ENCODE results near the gene COTL1.
"Not testable (repeated sequence)": the region's sequence is repeated elsewhere in the genome, so short reads cannot be mapped to it uniquely, and the experiment has no call there.

The COTL1 gene

DNA sequence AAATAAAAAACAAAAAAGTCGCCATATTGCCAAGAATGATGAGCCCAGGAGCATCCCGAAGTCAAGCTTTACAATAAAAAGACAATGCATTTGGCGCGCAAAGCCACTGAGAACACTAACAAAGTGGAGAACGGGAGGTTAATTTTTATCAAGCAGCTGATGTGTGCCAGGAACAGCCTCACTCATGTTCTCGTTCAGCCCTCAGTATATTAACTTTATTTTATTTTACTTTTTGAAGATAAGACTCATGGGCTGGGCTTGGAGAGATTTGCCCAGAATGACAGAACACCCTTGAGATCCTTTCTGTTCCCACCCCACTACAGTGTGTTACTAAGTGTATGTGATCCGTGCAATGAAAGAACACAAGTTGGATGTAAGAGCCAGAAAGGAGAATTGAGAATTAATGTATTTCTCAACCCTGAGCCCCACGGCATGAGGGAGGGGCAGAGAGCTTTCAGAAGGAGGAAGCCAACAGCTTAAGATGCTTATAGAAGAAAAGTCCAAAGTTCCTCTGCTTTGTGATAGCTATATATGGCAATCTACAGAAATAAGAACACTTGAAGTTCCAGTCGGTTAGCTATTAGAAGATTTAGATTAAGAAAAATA is 48.4 kb downstream of the COTL1 start:
- DNase-seq (ENCODE audit: low read depth) = peak; percentile 62

DNA sequence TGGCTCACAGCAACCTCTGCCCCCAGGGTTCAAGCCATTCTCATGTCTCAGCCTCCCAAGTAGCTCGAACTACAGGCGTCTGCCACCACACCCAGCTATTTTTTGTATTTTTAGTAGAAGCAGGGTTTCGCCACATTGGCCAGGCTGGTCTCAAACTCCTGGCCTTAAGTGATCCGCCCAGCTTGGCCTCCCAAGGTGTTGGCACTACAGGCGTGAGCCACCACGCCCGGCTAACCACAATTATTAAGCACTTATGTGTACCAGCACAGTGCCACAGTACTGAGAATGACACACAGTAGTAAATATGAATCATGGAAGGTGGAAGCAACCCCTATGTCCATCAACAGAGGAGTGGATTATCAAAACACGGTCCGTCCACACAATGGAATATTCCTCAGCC is 49.8 kb downstream of the COTL1 start:
- no peak for DNase-seq (ENCODE audit: low read depth)

DNA sequence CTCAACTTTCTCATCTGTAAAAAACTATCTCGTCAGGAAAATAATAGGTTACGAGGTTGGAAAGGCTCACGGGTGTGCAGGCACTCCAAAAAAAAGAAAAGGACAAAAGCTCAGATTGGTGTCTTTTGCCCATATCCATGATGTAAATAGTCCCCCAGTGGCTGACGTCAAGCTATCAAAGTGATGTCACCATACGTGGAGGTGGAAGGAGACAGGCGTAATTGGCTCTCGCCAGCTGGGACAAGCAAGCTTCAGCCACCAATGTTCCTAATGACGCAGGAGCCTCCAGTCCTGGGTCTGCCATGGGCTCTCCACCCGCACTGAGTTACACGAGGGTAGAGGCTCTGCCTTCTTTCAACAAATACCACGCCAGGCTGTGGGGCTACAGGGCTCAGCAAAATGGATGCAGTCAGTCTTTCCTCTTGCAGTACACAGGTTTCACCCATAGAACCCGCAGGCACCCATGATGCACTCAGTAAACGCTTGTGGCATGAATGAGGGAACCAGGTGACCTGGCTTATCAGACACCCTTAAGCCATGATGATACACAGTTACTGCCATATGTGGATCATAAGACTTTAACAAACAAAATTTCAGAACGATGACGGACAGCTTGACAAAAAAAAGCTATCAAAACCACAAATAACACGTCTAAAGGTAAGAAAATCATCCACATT is 50.5 kb downstream of the COTL1 start:
- DNase-seq (ENCODE audit: low read depth) = peak; percentile 74

DNA sequence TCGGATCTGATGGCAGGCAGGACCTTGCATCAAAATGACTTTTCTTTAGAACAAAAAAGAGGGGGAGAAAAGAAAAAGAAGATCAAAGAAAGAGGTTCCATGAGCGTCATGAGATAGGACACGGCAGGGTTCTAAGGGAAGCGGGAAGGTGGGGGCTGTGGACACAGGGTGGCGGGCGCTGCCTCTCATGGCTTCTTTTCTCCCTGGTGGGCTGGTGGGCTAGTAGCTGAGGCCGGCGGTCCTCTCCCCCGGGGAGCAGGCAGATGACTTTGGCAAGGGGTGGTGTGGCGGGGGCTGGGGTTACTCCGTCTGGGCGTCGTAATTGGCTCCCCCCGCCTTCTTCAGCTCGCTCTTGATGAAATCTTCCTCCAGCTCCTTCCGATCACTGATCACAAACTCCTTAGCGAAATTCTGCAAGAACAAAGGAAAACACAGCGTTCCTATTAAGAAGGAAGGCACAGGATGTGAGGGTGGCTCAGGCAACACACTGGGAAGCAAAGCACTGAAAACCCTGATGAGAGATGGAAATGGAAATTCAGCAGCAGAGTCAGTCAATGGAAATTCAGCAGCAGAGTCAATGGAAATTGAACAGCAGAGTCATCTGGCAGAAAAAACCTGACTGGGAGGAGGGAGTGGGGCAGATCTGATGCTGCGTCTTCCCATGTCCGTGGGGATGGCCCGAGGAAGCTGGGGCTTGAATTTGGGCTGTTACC is 51.2 kb downstream of the COTL1 start:
- DNase-seq (ENCODE audit: low read depth) = no peak

DNA sequence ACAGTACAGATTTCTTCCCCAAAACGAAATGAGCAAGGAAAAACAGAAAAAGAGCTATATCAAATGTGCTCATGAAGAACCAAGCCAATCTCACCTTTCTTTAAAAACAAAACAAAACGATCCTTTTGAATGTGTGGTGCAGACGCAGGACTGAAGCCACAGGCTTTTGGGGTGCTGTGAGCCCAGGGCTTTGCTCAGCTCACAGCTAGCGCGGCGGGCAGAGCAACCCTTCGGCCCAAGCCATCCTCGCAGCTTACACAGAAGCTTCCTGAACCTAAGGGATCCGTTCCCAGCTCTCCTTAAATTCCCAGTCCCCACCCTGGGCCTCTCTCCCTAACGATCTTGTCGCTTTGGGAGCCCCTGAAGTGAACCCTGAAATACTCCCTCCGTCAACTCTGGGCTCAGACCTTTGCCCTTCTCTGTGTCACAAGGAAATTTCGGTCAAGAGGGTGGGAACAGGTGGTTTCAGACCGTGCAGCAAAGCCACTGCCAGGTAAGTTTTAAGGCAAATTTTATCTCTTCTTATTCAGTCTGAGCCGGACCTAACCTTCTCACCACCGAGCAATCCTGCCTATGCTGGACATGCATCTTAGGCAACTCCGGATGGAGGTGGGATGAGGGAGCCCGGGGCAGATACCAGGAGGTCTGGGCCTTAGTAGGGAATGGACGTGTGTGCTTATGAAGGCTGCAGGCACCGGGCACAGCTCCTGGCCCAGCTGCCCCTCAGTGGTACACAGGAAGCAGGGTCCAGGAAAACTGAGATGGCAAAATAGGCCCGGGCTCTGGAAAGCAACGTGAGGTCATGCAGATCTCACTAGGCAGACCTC is 52.0 kb downstream of the COTL1 start:
- DNase-seq (ENCODE audit: low read depth) = no peak

DNA sequence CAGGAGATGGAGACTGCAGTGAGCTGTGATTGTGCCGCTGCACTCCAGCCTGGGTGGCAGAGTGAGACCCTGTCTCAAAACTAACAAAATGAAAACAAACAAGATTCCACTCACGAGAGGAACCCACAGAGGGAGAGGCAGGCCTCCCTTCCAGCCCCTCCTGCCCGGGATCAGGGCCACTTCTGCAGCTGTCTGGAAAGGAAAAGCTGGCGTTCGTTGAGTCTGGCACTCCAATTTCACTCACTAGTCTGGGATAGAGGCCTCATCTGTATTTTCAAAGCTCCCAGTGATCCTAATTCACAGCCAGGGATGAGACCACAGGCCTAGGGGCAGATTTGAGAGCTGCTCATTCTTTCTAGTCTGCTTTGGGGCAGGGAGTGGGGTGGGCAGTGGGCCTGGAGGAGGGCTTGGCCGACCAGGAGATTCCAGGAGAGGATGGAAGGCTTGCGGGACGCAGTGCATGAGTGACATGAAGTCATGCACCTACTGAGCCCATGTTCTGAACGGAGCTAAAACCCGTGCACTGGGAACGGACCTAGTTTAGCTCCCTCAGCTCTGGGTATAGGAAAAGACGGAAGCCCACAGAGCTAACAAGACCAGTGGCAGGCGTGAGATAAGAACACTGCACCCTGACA is 54.0 kb downstream of the COTL1 start:
- no peak for DNase-seq (ENCODE audit: low read depth)

DNA sequence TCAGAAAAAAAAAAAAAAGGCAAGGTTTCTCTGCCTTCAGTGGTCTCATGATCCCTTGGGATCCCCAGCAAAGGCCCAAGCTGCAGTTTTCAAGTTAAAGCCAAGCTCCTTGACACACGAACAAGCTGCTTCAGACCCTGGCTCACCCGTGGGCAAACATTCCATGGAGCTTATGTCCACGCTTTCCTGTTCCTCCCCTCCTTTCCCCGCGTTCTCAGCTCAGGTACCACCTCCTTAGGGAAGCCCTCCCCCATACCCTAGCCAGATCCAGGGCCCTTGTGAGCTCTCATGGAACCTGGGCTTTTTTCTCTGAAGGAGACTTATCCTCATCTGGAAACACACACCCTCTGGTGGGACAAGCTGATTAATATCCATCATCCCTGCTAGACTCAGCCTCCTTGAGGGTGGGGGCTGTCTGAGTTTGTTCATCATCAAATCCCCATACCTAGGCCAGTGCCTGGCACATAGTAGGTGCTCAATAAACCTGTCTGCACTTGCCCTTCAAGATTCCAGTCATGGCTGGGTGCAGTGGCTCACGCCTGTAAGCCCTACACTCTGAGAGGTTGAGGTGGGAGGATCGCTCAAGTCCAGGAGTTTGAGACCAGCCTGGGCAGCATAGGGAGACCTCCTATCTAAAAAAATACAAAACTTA is 54.7 kb downstream of the COTL1 start:
- no peak for DNase-seq (ENCODE audit: low read depth)

DNA sequence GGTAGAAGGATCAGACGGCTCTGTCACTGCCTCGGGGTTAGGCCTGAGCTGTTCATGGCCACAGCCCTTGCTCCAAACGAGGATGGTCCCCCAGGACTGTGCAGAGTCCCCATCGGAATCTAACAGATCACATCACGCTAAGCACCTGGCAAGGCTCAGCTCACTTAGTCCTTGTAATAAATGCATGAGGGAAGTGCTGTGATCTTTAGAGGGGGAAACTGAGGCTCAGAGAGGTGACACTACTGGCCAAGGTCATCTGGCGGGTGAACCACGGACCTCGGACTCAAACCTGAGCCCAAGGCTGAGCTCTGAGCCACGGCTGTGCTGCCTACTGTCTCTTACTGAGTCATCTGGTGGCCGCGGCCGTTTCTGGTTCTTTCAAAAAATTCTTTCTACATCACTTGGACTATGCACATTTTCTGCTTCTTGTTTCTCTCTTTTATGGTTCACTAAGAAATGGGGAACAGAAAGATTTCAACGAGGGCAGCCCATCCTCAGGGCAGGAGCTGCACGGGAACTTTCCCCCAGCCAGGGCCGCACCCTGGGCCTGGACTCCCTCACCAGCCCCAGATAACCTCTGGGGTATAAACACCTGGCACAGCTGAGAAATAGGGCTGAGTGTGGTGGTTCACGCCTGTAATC is 55.6 kb downstream of the COTL1 start:
- DNase-seq (ENCODE audit: low read depth) = no peak

DNA sequence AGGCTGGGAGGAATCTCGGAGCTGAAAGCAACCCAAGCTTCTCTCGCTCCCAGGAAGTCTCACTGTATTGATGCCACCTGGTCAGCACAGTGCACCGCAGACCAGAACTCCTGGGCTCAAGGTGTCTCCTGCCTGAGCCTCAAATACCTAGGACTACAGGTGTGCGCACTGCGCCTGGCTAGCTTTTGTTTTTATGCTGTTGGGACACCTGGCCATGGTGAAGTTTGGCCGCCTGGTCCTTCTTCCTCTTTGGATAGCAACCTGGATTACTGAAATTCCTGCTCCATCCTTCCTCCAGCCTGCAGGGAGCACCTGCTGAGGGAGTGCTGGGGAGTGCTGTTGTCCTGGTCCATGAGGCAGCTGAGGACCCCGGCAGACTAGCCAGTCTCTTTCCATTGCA is 56.6 kb downstream of the COTL1 start:
- no peak for DNase-seq (ENCODE audit: low read depth)

DNA sequence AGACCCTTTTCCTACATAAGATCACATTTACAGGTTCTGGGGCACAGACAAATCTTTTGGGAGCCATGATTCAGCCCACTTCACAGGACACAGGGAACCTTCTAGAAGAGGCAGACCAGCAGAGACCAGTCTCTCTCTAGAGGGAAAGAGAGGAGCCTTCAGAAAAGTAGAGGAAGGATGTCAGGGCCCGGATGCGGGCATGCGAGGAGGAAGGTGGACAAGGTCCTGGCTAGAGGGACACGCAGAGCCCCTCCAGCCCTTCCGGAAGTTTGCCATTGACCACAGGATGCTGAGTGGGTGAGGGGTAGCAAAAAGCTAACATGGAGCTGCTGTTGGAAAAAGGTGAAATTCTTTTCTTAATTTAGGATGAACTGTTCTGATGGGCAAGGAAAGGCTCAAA is 57.6 kb downstream of the COTL1 start:
- DNase-seq (ENCODE audit: low read depth) = no peak

DNA sequence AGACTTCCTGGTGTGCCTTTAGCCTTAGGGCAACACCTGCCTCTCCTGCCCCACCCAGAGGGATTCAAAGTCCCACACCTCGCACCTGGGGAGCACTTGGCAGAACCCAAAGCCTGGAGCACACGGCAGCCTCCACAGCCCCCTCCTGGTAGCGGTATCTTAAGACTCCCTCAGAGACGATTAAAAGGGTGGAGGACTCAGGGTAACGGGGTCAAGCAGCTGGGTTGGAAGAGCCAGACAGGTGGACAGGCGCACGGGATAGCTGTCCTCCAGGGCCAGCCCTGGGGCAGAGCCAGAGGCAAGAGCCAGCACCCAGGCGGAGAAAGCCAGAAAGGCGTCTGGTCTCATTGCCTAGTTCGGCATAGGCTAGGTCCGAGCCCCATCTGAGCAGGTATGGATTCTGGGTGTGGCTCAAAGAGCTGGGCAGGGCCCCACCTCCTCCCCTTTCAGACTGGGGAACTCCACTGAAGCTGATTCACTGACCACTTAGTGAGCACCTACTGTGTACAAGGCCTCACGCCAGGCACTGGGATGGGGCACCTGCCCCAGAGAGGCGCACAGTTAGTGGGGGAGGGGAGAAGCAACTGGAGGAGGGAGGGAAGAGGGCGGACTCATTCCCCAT is 58.5 kb downstream of the COTL1 start:
- DNase-seq (ENCODE audit: low read depth) = no peak

DNA sequence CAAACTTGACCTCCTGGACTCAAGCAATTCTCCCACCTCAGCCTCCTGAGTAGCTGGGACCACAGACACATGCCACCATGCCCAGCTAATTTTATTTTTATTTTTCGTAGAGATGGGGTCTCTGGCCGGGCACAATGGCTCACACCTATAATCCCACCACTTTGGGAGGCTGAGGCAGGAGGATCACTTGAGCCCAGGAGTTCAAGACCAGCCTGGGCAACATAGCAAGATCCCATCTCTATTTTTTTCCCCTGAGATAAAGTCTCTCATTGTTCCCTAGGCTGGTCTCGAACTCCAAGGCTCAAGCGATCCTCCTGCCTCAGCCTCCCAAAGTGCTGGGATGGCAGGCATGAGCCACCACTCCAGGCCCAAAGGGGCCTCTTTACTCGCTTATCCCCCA is 59.0 kb downstream of the COTL1 start:
- DNase-seq (ENCODE audit: low read depth) = not testable (repeated sequence)

DNA sequence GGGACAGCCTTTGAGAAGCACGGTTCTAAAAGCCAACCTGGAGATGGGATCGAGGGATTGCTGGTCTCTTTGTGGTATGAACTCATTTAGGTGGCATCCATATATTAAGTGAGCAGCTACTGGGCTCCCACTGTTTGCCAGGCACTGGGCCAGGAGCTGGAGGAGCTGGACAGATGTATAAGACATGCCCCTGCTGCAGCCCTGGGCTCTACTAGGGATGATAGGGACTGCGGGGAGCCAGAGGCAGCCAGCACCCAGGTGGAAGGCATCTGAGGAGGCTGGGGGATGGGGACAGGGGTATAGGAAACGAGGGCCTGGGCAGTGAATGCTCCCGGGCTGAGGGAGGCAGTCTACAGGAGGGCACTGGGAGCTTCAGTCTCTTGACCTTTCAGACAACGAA is 60.4 kb downstream of the COTL1 start:
- no peak for DNase-seq (ENCODE audit: low read depth)

DNA sequence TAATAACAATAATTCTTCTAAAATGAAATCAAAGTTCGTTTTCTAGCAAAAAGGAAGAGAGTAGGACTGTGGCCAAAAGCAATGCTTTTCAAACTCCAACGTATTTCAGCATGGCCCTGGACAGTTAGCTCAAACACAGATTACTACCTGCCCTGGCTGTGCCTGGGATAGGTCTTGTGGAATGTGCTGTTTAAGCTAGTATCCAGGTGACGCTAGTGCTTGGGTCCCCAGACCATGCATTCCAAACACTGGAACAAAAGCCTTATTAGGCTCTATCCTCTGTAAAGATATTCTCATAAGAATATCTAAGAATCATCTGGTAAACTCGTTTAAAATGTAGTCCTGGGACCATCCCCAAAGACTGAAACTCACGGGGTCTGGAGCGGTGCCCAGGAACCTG is 60.8 kb downstream of the COTL1 start:
- DNase-seq (ENCODE audit: low read depth) = no peak

DNA sequence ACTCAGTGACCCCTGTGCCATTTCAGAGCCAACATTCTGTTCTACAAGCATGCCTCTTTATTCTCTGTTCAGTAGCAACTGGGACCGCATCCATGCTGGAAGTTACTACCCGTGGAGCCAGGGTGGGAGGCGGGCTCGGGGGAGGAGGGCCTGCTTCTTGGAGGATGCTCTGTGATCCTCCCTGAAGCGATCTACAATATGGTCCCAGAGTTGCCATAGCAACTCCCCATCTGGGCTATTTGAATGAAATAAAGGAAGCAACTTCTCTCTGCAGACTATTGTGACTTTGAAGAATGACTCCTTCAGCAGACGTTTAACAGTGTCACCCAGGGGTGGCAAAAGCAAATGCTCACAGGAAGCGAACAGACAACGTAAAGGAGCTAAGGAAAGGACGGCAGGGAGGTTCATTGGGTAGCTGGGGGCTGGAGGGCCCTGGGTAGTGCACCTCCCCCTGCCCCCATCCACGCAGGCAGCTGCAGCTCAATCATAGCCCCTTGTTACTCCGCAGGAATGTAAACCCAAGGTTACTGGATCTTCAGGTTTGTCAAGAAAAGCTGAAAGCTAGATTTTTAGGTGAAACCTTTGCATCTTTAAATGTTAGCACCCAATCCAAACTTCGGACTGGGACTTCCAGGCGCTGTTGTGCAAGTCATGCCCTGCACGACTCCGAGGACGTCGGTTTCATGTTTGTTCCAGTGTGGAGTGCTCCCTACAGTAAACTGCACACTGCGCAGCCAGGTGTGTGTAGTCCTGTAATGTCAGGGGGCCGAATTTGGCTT is 62.3 kb downstream of the COTL1 start:
- no peak for DNase-seq (ENCODE audit: low read depth)

DNA sequence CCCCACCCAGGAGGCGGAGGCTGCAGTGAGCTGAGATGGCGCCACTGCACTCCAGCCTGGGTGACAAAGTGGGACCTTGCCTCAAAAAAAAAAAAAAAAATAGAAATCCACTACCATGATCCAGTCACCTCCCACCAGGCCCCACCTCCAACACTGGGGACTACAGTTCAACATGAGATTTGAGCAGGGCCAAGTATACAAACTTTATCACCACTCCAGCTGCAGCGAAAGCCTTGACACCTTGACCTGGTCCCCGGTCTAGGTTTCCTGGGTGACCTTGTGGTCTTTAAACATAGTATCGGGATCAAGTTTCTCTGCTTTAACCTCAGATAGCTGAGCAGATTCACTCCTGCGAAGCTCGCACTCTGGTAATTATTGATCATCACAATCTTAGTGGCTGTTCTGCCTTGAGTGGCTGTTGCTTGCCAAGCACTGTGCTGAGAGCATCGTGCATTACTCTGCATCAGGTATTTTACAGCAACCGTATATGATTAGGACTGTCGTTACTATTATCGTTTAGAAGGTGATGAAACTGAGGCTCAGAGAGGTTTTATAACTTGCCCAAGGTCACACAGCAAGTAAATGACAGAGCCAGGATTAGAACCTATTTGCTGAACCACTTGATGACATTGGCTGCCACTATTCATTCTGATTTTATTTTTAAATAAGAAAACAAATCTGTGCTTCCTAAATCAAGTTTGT is 63.1 kb downstream of the COTL1 start:
- DNase-seq (ENCODE audit: low read depth) = no peak

DNA sequence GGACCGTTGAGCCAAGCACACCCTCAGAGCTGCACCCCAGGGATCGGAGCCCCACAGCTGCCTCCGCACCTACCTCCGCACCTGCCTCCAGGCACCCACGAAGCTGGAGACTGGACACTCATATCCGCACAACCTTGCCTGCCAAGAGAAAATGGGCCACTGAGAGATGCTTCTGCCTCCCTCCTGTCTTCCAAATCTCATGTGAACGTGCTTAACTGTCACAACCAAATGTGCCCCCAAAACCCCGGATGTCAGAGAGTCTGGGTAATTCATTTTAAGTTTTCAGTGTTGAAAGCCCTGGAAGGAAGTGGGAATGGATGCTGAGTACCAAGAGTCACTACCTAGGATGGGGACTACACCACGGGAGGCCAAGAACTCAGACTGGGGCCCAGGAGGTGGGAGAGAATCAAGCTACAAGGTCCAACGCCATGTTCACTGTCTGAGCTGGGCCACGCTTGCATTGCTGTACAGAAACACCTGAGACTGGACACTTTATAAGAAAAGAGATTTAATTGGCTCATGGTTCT is 63.9 kb downstream of the COTL1 start:
- DNase-seq (ENCODE audit: low read depth) = no peak

DNA sequence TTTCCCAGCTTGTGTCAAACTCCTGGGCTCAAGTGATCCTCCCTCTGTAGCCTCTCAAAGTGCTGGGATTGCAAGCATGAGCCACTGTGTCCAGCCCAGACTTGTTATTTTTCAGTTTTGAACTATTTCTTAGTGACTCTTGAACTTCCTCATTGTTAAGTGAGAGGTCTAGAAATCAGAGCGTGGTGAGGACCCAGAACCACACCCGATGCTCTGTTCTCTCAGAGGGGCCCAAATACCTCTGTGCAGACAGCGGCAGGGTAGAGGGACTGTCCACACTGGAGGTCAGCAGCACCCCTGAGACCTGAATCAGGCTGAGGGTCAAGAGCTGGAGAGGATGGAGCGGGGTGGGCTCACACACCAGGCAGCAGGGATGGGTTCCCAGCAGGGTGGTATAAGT is 65.7 kb downstream of the COTL1 start:
- DNase-seq (ENCODE audit: low read depth) = no peak

DNA sequence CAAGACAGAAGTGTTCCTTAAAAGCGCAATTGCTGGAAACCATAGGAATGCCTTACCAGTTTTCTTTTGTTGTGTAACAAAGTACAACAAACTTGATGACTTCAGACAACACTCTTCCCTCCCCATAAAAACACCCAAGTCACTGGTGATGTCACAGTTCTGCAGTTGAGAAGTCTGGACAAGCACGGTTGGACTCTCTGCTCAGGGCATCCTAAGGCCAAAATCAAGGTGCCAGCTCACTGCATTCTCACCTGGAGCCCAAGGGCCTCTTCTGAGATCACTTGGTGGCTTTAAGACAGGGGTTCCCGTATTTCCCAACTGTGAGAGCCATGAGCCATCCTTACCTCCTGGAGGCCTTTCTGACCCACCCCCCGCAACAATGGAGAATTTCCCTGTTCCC is 67.8 kb downstream of the COTL1 start:
- DNase-seq (ENCODE audit: low read depth) = no peak
